Measurements from ENCODE around the gene TMEM132D.

The TMEM132D gene

GRCh38 chr12:129071362-129071761 lies 832.5 kb downstream of the TMEM132D start:
- TF ChIP-seq, protein P1, sequence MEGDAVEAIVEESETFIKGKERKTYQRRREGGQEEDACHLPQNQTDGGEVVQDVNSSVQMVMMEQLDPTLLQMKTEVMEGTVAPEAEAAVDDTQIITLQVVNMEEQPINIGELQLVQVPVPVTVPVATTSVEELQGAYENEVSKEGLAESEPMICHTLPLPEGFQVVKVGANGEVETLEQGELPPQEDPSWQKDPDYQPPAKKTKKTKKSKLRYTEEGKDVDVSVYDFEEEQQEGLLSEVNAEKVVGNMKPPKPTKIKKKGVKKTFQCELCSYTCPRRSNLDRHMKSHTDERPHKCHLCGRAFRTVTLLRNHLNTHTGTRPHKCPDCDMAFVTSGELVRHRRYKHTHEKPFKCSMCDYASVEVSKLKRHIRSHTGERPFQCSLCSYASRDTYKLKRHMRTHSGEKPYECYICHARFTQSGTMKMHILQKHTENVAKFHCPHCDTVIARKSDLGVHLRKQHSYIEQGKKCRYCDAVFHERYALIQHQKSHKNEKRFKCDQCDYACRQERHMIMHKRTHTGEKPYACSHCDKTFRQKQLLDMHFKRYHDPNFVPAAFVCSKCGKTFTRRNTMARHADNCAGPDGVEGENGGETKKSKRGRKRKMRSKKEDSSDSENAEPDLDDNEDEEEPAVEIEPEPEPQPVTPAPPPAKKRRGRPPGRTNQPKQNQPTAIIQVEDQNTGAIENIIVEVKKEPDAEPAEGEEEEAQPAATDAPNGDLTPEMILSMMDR (IDR thresholded peaks at IDR 0.05; ENCODE audit: low read length): no peak
- Histone ChIP-seq H3K4me3 (ENCODE audit: low read depth, low read length, poor library complexity, severe bottlenecking) (no peak overlapping the region), H3K4me2 (ENCODE audit: low read length) (no peak overlapping the region), H2AFZ (ENCODE audit: low read length) (no peak overlapping the region), H3K9me2 (ENCODE audit: low read depth, low read length) (no peaks in the 10 kb centered on the region), H3K79me2 (ENCODE audit: insufficient read depth, low read length) (no peaks in the 10 kb centered on the region), H3K36me3 (ENCODE audit: insufficient read depth, low read length) (no peaks in the 10 kb centered on the region), H3F3A (ENCODE audit: insufficient read depth, low read length) (no peaks in the 10 kb centered on the region), H3K27ac (ENCODE audit: low read depth, low read length, poor library complexity, severe bottlenecking) (no peak overlapping the region), H3K4me1 (ENCODE audit: insufficient read depth, low read length, severe bottlenecking) (no peaks in the 10 kb centered on the region), H4K20me1 (ENCODE audit: insufficient read depth, low read length) (no peaks in the 10 kb centered on the region), H3K9me3 (ENCODE audit: low read length) (no peaks in the 10 kb centered on the region), H3K27me3 (ENCODE audit: insufficient read depth, low read length) (no peaks in the 10 kb centered on the region), H3K9ac (ENCODE audit: low read length) (no peak overlapping the region)

DNA sequence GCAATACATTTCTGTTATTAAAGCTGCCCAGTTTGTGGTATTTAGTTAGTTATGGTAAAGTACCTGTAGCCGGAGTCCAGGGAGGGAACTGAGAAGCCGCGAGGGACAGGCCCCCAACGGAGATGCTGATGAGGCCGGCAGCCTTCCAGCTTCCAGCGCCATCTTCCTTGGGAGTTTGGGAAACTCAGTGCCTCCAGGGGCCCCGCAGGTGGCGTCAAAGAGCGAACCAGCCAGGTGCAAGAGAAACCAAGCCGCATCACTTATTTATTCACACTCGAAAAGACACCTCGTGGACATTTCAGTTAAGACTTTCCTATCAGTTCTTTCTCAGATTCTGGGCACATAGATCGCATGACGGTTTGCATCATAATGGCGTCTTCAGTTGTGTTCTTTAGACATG lies 833.9 kb downstream of the TMEM132D start:
- no peak overlapping the region for H2AFZ ChIP-seq (ENCODE audit: low read length)
- H3K9me2 ChIP-seq (ENCODE audit: low read depth, low read length): no peaks in the 10 kb centered on the region
- H3F3A ChIP-seq (ENCODE audit: insufficient read depth, low read length): no peaks in the 10 kb centered on the region
- H3K79me2 ChIP-seq (ENCODE audit: insufficient read depth, low read length): no peaks in the 10 kb centered on the region
- H3K27me3 ChIP-seq (ENCODE audit: insufficient read depth, low read length): no peaks in the 10 kb centered on the region
- no peak overlapping the region for H3K9ac ChIP-seq (ENCODE audit: low read length)
- H3K36me3 ChIP-seq (ENCODE audit: insufficient read depth, low read length): no peaks in the 10 kb centered on the region
- no peak overlapping the region for H3K4me3 ChIP-seq (ENCODE audit: low read depth, low read length, poor library complexity, severe bottlenecking)
- H3K4me1 ChIP-seq (ENCODE audit: insufficient read depth, low read length, severe bottlenecking): no peaks in the 10 kb centered on the region
- H3K9me3 ChIP-seq (ENCODE audit: low read length): no peaks in the 10 kb centered on the region
- H3K27ac ChIP-seq (ENCODE audit: low read depth, low read length, poor library complexity, severe bottlenecking): no peak overlapping the region
- H4K20me1 ChIP-seq (ENCODE audit: insufficient read depth, low read length): no peaks in the 10 kb centered on the region
- TF ChIP-seq, protein P1 (IDR thresholded peaks at IDR 0.05; ENCODE audit: low read length): no peak
- TF ChIP-seq EZH2 (IDR thresholded peaks at IDR 0.05; ENCODE audit: borderline replicate concordance, low read length): no peak
- H3K4me2 ChIP-seq (ENCODE audit: low read length): no peak overlapping the region

- no peak overlapping the region for H3K27ac ChIP-seq (ENCODE audit: low read depth, low read length, poor library complexity, severe bottlenecking)
- TF ChIP-seq, protein P1 (IDR thresholded peaks at IDR 0.05; ENCODE audit: low read length): no peak
- TF ChIP-seq EZH2 (IDR thresholded peaks at IDR 0.05; ENCODE audit: borderline replicate concordance, low read length): no peak
- H3K4me1 ChIP-seq (ENCODE audit: insufficient read depth, low read length, severe bottlenecking): no peaks in the 10 kb centered on the region
- no peak overlapping the region for H2AFZ ChIP-seq (ENCODE audit: low read length)
- H3K9me2 ChIP-seq (ENCODE audit: low read depth, low read length): no peaks in the 10 kb centered on the region
- no peak overlapping the region for H3K4me2 ChIP-seq (ENCODE audit: low read length)
- H3K79me2 ChIP-seq (ENCODE audit: insufficient read depth, low read length): no peaks in the 10 kb centered on the region
- no peak overlapping the region for H3K4me3 ChIP-seq (ENCODE audit: low read depth, low read length, poor library complexity, severe bottlenecking)
- no peaks in the 10 kb centered on the region for H3K27me3 ChIP-seq (ENCODE audit: insufficient read depth, low read length)
- H4K20me1 ChIP-seq (ENCODE audit: insufficient read depth, low read length): no peaks in the 10 kb centered on the region
- no peak overlapping the region for H3K9ac ChIP-seq (ENCODE audit: low read length)
- H3F3A ChIP-seq (ENCODE audit: insufficient read depth, low read length): no peaks in the 10 kb centered on the region
- H3K9me3 ChIP-seq (ENCODE audit: low read length): no peaks in the 10 kb centered on the region
- H3K36me3 ChIP-seq (ENCODE audit: insufficient read depth, low read length): no peaks in the 10 kb centered on the region
These were observed 835.1 kb downstream of the TMEM132D start for GRCh38 chr12:129068684-129069083.
